HG02763 (cell line): ENCODE data around the gene IQGAP3.

Experiments used
- ATAC-seq: cut with Tn5 transposase; IDR thresholded peaks from one replicate; pipeline ENCODE4 v1.9.1; 2021; ENCODE audit warnings: mild to moderate bottlenecking, moderate library complexity; ENCODE audit not compliant: unreplicated experiment

Gene IQGAP3

DNA sequence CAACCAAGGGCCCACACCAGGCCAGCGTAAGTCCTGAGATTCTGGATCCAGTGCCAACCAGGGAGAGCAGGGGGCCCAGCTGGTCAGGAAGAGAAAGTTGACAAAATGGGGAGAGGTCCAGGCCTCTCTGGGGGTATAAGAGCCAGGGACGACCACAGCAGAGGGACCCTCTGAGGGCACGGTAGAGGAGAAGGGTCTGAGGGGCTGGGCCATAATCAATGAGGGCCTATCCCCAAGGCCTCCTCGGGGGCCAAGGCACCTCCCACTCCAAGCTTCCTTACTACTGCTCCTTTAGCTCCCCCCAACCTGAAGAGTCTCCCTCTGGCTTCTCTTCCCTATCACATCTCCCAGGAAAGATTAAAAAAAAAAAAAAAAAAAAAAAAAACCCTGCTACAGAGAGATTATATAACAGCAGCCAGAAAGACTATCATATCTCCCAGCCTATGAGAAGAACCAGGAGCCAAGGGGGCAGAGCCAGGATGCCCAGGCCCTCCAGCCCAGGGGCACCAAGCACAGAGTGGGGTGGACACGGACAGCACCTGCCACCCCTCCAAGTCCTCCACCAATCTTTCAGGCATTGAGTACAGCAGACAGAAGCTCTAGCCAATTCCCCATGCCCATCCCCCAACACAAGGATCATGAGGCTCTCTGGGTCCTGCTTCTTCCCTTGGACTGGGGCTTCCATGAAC, 74.5 kb downstream of the IQGAP3 start:
- ATAC-seq = no peak

DNA sequence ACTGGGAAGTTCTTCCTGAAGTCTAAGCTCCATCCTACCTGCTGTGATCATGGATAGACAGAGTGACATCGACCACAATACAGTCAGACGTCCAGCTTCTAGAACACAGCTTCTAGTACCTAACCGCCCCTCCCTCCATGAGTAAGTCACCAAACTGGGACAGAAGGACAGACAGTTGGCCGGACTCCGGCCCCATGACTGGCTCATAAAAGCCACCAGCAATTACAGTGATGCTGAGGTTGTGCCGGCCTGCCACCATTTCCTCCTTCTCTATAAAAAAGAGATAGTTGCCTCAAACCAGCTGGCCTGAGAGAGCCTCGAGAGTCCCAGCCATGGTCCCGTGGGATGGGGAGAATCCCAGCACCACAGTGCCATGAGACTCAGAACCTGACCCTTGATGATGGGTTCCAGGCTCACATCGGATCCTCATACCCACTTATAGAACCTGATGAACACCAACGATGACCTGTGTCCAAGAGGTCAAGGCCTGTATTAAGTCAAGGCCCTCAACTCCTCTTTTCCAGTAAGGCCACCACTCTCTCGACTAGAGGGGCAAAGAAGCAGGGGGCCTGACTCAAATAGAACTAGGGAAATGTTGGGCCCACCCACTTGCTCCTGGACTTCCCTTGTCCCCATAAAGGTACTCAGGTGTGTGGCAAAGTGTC, 75.2 kb downstream of the IQGAP3 start:
- ATAC-seq = no peak

DNA sequence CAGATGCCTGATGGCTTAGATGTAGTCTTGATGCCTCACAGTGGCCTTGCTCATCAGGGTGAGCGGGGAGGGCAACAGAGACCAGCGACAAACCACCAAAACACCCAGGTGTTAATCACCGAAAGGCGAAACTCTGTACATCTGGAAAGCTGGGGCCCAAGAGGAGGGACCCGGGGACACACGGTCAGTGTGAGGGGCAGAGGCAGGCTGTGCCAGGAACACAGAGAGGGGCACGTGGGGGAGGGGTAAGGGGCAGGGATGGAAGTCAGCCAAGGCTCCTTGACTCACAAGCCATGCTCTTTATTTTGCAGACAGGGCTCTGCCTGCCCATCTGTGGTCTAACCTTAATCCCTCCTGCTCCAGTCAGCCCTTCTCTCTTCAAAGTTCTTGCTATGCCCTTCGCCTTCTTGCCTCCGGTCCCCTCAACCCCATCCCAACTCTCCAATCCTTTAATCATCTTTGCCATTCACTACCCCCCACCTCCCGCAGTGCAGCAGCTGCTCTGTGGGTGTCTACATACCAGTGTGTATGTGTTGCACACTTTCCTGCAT, 76.1 kb downstream of the IQGAP3 start:
- ATAC-seq = no peak

- no peak for ATAC-seq
Observed at GRCh38 chr1:156495401-156496140, 76.8 kb downstream of the IQGAP3 start.

DNA sequence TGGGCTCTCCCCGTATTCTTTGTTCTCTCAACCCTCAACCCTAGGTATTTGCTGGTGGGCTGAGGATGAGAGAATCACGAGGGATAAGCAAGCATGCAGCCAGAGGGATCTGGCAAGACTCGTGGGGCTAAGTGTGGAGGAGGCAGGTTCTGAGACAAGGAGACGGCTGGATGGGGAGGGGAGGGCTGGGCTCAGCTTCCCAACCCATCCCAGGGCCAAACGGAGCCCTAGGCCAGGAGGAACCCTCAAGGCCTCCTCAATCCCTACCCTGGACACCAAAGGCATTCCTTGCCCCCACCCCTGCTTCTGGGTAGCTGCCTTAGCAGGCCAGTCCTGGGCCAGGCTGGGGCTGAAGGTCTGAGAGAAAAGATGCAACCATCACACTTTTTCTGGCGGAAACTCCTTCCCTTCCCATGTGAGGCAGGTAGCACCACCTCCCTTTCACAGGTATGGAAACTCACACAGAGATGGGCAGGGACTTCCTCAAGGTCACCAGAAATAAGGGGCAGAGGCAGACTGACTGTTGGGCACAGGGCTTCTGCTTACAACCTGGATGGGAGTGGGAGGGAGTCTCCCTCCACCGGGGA, 78.0 kb downstream of the IQGAP3 start:
- ATAC-seq = no peak

DNA sequence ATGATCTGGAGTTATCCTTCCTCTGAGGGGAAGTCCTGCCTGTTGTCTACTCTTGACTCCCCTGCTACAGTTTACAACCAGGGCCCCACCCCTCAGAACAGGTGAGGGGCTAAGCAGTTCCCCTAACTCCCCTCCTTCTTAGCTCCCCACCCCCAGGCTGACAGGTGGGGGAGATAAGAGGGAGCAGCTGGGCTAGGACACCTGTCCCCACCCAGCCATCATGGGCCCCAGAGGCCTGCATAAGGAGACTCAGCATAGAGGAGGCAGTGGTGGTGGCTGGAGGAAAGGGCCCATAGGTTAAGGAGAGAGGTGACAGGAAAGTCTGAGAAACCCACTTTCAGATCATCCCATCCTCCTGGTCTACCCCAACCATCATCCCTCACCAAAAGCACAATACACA, 78.6 kb downstream of the IQGAP3 start:
- ATAC-seq = no peak

GRCh38 chr1:156493154-156493631, 79.2 kb downstream of the IQGAP3 start:
- no peak for ATAC-seq

GRCh38 chr1:156492591-156493080, 79.7 kb downstream of the IQGAP3 start:
- no peak for ATAC-seq

DNA sequence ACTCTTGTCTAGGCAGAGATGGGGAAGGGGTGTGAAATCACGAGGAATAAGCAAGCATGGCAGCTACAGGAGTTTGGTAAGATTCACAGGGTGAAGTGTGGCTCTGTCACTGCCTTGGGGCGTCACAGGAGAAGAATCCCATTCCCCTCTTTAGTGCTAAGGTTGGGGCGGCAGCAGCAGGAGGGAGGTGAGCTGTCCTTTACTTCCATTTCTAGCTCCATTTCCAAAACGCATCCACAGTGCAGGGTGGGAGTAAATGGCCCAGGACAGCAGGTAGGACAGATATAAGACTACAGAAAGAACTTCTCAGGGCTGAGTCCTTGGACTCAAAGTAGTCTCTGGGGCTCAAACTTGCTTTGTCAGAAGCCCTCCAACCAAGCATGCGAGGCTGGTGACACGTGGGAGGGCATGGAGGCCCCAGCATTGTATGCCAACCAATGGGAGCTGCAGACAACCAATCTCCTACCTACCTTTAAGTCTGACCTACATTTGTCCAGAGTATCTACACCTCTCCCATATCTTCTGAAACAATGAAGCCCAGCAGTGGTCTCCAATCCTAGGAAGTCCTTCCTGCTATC, 80.3 kb downstream of the IQGAP3 start:
- no peak for ATAC-seq

DNA sequence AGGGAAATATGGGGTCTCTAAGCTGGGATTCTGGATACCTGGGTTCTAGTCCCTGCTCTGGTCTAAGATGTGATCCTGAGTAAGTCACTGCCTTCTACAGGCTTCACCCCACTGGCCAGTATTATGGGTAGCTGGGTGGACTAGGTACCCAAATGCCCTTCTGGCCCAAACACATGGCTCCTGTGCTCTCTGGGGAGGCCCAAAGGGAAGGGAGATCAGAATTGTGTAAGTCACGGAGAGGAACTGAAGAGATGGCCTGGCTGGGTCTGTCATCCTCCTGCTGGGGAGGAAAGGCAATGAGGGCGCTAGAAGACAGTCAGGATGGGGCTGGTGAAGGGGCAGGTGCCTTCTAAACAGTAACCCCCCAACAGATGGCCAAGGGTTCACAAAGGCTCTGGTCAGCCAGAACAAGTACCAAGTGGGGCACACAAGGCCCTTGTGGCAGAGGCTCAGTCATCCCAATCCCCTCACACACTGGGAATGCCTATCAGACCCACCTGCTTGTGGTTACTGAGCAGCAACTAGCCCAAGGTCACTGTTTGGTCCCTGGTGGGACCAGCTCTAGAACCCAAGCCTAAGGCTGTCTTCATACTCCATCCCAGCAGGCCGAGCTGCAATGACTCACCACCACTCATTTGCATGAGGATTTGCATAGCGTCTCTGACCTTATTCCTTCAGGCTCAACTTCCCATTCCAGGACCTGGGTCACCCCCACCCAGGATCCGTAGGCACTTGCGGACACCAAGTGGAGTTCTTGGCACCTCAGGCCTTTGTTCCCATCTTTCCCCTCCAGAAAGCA, 81.0 kb downstream of the IQGAP3 start:
- no peak for ATAC-seq

- ATAC-seq = no peak
Observed at GRCh38 chr1:156490401-156491032, 81.8 kb downstream of the IQGAP3 start.

DNA sequence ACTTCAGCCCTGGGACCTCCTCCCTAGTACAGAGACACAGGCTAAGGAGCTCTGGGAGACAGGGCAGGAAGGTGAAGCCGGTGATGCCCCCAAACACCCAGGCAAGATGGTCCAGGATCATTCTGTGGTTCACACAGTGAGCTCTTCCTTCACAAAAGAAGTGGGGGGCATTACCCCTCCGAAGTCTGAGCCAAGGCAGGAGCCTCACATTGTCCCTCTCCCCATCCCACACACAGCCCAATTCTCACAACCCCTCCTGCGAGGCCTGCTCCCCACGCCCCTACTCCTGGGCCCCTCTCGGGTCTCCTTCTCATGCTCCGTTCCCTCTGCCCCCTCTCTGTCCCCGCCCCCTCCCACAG, 82.5 kb downstream of the IQGAP3 start:
- ATAC-seq = no peak

GRCh38 chr1:156489166-156489934, 83.0 kb downstream of the IQGAP3 start:
- ATAC-seq = peak; percentile 12

GRCh38 chr1:156488566-156489165, 83.7 kb downstream of the IQGAP3 start:
- ATAC-seq = peak; percentile 53

GRCh38 chr1:156487862-156488261, 84.5 kb downstream of the IQGAP3 start:
- no peak for ATAC-seq

- no peak for ATAC-seq
Observed at GRCh38 chr1:156486421-156487344, 85.7 kb downstream of the IQGAP3 start.

DNA sequence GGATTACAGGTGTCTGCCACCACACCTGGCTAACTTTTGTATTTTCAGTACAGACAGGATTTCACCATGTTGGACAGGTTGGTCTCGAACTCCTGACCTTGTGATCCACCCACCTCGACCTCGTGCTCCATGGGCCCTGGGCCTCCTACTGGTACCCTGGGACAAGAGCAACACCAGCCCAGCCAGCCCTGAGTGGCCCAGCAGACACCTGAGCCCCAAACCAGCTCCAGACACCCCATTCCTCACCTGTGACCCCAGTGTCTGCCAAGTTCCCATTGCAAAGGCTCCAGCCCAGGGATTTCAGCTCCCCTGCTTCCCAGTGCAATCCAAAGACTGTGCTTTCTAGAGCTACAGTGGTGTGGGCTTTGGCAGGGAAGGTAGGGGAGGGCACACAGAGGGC, 86.4 kb downstream of the IQGAP3 start:
- no peak for ATAC-seq
